Uterus (tissue), 2 donors: ENCODE measurements around the gene FRMPD4.

Experiments
- POLR2A ChIP-seq, 2 donors: fragments of 450-650 bp; IDR thresholded peaks; one replicate each; pipeline ENCODE4 v1.6.1; 2016; ENCODE audit warnings: antibody characterized with exemption in 2 of 2, mild to moderate bottlenecking in 1 of 2, moderate library complexity in 1 of 2
- TF ChIP-seq, protein P1 (sequence below), 4 experiments: fragments of 200-600 bp in 2 of 4; fragments of 450-650 bp in 2 of 4; sonication (generic) in 2 of 4; IDR thresholded peaks; one replicate each; pipeline ENCODE4 v1.5.1; 2016 to 2019; ENCODE audit warnings: antibody characterized with exemption in 4 of 4, mild to moderate bottlenecking in 2 of 4, moderate library complexity in 1 of 4

DNA sequence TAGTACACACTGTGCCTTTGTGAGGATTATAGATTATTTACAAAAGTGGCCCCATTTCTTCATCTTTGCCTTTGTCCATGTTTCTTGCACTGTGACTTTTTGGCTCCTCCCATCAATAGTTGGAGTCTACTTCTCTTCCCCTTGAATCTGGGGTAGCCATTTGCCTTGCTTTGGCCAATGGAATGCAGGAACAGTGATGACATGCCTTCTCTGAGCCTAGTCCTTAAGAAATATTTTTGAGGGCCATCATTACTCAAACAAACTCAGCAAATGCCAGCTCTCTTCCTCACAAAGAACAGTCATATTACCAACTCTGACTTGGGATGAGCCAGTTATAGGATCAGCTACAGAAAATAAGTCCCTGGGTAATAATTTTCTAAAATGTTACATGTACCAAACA, 189.6 kb downstream of the FRMPD4 start:
- TF ChIP-seq, protein P1, sequence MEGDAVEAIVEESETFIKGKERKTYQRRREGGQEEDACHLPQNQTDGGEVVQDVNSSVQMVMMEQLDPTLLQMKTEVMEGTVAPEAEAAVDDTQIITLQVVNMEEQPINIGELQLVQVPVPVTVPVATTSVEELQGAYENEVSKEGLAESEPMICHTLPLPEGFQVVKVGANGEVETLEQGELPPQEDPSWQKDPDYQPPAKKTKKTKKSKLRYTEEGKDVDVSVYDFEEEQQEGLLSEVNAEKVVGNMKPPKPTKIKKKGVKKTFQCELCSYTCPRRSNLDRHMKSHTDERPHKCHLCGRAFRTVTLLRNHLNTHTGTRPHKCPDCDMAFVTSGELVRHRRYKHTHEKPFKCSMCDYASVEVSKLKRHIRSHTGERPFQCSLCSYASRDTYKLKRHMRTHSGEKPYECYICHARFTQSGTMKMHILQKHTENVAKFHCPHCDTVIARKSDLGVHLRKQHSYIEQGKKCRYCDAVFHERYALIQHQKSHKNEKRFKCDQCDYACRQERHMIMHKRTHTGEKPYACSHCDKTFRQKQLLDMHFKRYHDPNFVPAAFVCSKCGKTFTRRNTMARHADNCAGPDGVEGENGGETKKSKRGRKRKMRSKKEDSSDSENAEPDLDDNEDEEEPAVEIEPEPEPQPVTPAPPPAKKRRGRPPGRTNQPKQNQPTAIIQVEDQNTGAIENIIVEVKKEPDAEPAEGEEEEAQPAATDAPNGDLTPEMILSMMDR (IDR thresholded peaks at IDR 0.05), result no peak
- TF ChIP-seq POLR2A (IDR thresholded peaks at IDR 0.05), result no peak
